ENCODE results near the gene FRMD4B.

The FRMD4B gene

DNA sequence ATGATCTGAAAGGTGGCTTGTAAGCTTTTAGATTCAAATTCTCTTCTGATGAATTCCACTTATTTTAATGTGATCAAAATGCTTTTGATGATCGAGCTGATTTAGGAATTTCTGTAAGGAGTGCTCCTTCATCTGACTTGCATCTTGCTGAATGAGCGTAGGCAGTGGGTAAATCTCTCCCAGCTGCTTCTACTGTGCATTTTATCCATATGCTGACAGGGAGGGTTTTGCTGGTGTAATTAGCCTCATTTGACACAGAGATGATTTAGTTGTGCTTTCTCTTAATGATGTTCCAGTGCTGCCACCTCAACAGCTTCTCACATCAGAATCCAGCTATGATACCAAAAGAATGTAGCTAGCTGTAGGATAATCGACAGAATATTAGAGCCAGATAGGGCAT, 259.7 kb downstream of the FRMD4B start:
- no peaks in the 10 kb centered on the region for H3K9me3 ChIP-seq (ENCODE audit: low read length)
- H3K4me2 ChIP-seq (ENCODE audit: low read length): no peak overlapping the region
- H3K36me3 ChIP-seq (ENCODE audit: insufficient read depth, low read length): no peaks in the 10 kb centered on the region
- H2AFZ ChIP-seq (ENCODE audit: low read length): no peak overlapping the region
- no peak overlapping the region for H3K4me3 ChIP-seq (ENCODE audit: low read depth, low read length, poor library complexity, severe bottlenecking)
- no peaks in the 10 kb centered on the region for H4K20me1 ChIP-seq (ENCODE audit: insufficient read depth, low read length)
- no peak overlapping the region for H3K27ac ChIP-seq (ENCODE audit: low read depth, low read length, poor library complexity, severe bottlenecking)
- no peaks in the 10 kb centered on the region for H3F3A ChIP-seq (ENCODE audit: insufficient read depth, low read length)
- no peak overlapping the region for H3K9ac ChIP-seq (ENCODE audit: low read length)
- no peaks in the 10 kb centered on the region for H3K9me2 ChIP-seq (ENCODE audit: low read depth, low read length)
- no peaks in the 10 kb centered on the region for H3K4me1 ChIP-seq (ENCODE audit: insufficient read depth, low read length, severe bottlenecking)
- no peaks in the 10 kb centered on the region for H3K27me3 ChIP-seq (ENCODE audit: insufficient read depth, low read length)
- H3K79me2 ChIP-seq (ENCODE audit: insufficient read depth, low read length): no peaks in the 10 kb centered on the region
- TF ChIP-seq, protein P1, sequence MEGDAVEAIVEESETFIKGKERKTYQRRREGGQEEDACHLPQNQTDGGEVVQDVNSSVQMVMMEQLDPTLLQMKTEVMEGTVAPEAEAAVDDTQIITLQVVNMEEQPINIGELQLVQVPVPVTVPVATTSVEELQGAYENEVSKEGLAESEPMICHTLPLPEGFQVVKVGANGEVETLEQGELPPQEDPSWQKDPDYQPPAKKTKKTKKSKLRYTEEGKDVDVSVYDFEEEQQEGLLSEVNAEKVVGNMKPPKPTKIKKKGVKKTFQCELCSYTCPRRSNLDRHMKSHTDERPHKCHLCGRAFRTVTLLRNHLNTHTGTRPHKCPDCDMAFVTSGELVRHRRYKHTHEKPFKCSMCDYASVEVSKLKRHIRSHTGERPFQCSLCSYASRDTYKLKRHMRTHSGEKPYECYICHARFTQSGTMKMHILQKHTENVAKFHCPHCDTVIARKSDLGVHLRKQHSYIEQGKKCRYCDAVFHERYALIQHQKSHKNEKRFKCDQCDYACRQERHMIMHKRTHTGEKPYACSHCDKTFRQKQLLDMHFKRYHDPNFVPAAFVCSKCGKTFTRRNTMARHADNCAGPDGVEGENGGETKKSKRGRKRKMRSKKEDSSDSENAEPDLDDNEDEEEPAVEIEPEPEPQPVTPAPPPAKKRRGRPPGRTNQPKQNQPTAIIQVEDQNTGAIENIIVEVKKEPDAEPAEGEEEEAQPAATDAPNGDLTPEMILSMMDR (IDR thresholded peaks at IDR 0.05; ENCODE audit: low read length): no peak
- no peak for TF ChIP-seq EZH2 (IDR thresholded peaks at IDR 0.05; ENCODE audit: borderline replicate concordance, low read length)

DNA sequence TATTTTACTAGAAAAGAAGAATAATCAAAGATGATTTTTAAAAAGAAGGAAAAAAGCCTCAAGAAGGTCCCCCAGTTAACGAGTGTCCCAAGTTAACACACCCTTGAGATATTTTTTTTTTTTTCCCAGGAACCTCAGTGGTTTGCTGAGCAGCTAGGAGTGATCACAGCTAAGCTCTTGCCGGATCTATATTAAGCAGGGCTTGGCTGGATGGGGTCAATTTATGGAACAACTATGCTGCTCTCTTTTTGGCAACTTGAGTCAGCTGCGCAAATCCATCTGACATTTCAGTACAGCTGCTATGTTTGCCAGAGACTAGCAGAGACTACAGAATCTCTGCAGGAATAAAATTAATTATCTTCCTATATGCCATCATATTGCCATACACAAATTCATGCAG, 263.5 kb downstream of the FRMD4B start, which contains the start of gene LMOD3:
Gene LMOD3, minus strand, starts transcription at position 193 of the 400 bp plus-strand sequence. CDS start 209 bp downstream, outside the sequence.
- Histone ChIP-seq H3K4me1 (ENCODE audit: insufficient read depth, low read length, severe bottlenecking) (no peaks in the 10 kb centered on the region), H3F3A (ENCODE audit: insufficient read depth, low read length) (no peaks in the 10 kb centered on the region), H4K20me1 (ENCODE audit: insufficient read depth, low read length) (no peaks in the 10 kb centered on the region), H3K27me3 (ENCODE audit: insufficient read depth, low read length) (no peaks in the 10 kb centered on the region), H3K4me3 (ENCODE audit: low read depth, low read length, poor library complexity, severe bottlenecking) (no peak within 1 kb of the TSS), H3K36me3 (ENCODE audit: insufficient read depth, low read length) (no peaks in the 10 kb centered on the region), H3K9me3 (ENCODE audit: low read length) (no peaks in the 10 kb centered on the region), H3K4me2 (ENCODE audit: low read length) (no peak within 1 kb of the TSS), H3K9me2 (ENCODE audit: low read depth, low read length) (no peaks in the 10 kb centered on the region), H3K27ac (ENCODE audit: low read depth, low read length, poor library complexity, severe bottlenecking) (no peak within 1 kb of the TSS), H2AFZ (ENCODE audit: low read length) (no peak within 1 kb of the TSS), H3K9ac (ENCODE audit: low read length) (no peak within 1 kb of the TSS), H3K79me2 (ENCODE audit: insufficient read depth, low read length) (no peaks in the 10 kb centered on the region)
- TF ChIP-seq, protein P1 (IDR thresholded peaks at IDR 0.05; ENCODE audit: low read length): no peak
- TF ChIP-seq EZH2 (IDR thresholded peaks at IDR 0.05; ENCODE audit: borderline replicate concordance, low read length): no peak

DNA sequence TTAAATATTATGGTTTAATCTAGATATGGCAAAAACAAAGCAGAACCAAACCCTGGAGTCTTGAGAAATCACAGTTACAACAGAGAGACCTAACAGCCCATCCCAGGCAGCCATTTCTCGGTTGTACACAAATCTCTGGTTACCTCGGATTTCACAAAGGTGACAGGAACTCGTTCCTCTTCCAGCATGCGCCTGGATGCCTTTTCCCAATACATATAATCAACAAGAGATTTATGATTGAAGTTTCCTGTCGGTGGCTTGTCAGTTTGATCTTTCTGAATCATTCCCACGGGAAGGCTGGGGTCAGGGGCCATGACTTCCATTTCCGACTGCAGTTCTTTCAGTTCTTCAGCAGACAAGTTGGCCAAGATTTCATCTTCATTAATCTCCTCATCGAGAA, 263.9 kb downstream of the FRMD4B start:
- H3F3A ChIP-seq (ENCODE audit: insufficient read depth, low read length): no peaks in the 10 kb centered on the region

More for the DNA sequence above, 263.9 kb downstream of the FRMD4B start:
- no peak overlapping the region for H3K4me3 ChIP-seq (ENCODE audit: low read depth, low read length, poor library complexity, severe bottlenecking)
- TF ChIP-seq, protein P1 (IDR thresholded peaks at IDR 0.05; ENCODE audit: low read length): no peak
- TF ChIP-seq EZH2 (IDR thresholded peaks at IDR 0.05; ENCODE audit: borderline replicate concordance, low read length): no peak
- H3K9me2 ChIP-seq (ENCODE audit: low read depth, low read length): no peaks in the 10 kb centered on the region
- no peaks in the 10 kb centered on the region for H3K27me3 ChIP-seq (ENCODE audit: insufficient read depth, low read length)
- H3K9ac ChIP-seq (ENCODE audit: low read length): no peak overlapping the region
- no peaks in the 10 kb centered on the region for H4K20me1 ChIP-seq (ENCODE audit: insufficient read depth, low read length)
- no peaks in the 10 kb centered on the region for H3K4me1 ChIP-seq (ENCODE audit: insufficient read depth, low read length, severe bottlenecking)
- H3K79me2 ChIP-seq (ENCODE audit: insufficient read depth, low read length): no peaks in the 10 kb centered on the region
- H3K9me3 ChIP-seq (ENCODE audit: low read length): no peaks in the 10 kb centered on the region
- H3K4me2 ChIP-seq (ENCODE audit: low read length): no peak overlapping the region
- H3K36me3 ChIP-seq (ENCODE audit: insufficient read depth, low read length): no peaks in the 10 kb centered on the region
- H2AFZ ChIP-seq (ENCODE audit: low read length): no peak overlapping the region
- H3K27ac ChIP-seq (ENCODE audit: low read depth, low read length, poor library complexity, severe bottlenecking): no peak overlapping the region

Measured in OCI-LY1 (cell line).